GM12878 (cell line): ENCODE results near the gene PRCD. TPM values are rescaled to one million over a fixed set of nuclear protein-coding genes. Genes with fewer than 3 reads are reported as not detected.

Source experiments
- ATF2 ChIP-seq: IDR thresholded peaks from 2 replicates; pipeline ENCODE4 v1.6.1; 2012; ENCODE audit warnings: low read length, inconsistent platforms
- CBX3 ChIP-seq: fragments of 200-600 bp; sonication (generic); IDR thresholded peaks from 2 replicates; pipeline ENCODE4 v1.6.1; 2016; ENCODE audit warnings: low read depth, borderline replicate concordance
- CEBPB ChIP-seq, 2 experiments: fragments of 150-350 bp in 1 of 2; IDR thresholded peaks; 2 replicates each; pipeline ENCODE4 v1.6.1; 2012 to 2014; ENCODE audit warnings: low read depth in 2 of 2, low read length in 2 of 2, borderline replicate concordance in 1 of 2, inconsistent platforms in 1 of 2
- E4F1 ChIP-seq: fragments of 450-650 bp; IDR thresholded peaks from 2 replicates; pipeline ENCODE4 v1.6.1; 2018; ENCODE audit warnings: borderline replicate concordance, mild to moderate bottlenecking; ENCODE audit not compliant: partially characterized antibody
- PRDM15 ChIP-seq: fragments of 450-650 bp; formaldehyde crosslinking; IDR thresholded peaks from 2 replicates; pipeline ENCODE4 v1.4.0; 2020; ENCODE audit warnings: mild to moderate bottlenecking, moderate library complexity
- RCOR1 ChIP-seq: conservative IDR thresholded peaks from 2 replicates; pipeline ENCODE4 v1.6.1; 2012; ENCODE audit warnings: low read depth, low read length, improper control_type of control experiment
- REST ChIP-seq: IDR thresholded peaks from 2 replicates; pipeline ENCODE4 v1.6.1; 2012; ENCODE audit warnings: mild to moderate bottlenecking, low read depth, low read length
- RFX5 ChIP-seq: IDR thresholded peaks from 2 replicates; pipeline ENCODE4 v1.6.1; 2011; ENCODE audit warnings: low read depth, low read length, improper control_type of control experiment
- SMAD5 ChIP-seq: IDR thresholded peaks from 2 replicates; pipeline ENCODE4 v1.6.1; 2016; ENCODE audit warnings: antibody characterized with exemption, low read depth
- SUZ12 ChIP-seq: fragments of 200-600 bp; sonication (generic); IDR thresholded peaks from one replicate; pipeline ENCODE4 v1.6.1; 2018; ENCODE audit warnings: antibody characterized with exemption, mild to moderate bottlenecking; ENCODE audit not compliant: unreplicated experiment
- TCF12 ChIP-seq: IDR thresholded peaks from 2 replicates; pipeline ENCODE4 v1.6.1; 2011; ENCODE audit warnings: low read depth, mild to moderate bottlenecking, low read length
- USF2 ChIP-seq: IDR thresholded peaks from 2 replicates; pipeline ENCODE4 v1.6.1; 2011; ENCODE audit warnings: low read depth, low read length, improper control_type of control experiment, borderline replicate concordance
- ZBED1 ChIP-seq: IDR thresholded peaks from 2 replicates; pipeline ENCODE4 v1.6.1; 2016; ENCODE audit warnings: borderline replicate concordance
- ZNF217 ChIP-seq: fragments of 450-650 bp; IDR thresholded peaks from 2 replicates; pipeline ENCODE4 v1.6.1; 2017; ENCODE audit warnings: antibody characterized with exemption, mild to moderate bottlenecking
- ZNF24 ChIP-seq: fragments of 450-650 bp; IDR thresholded peaks from 2 replicates; pipeline ENCODE4 v1.6.1; 2017; ENCODE audit warnings: antibody characterized with exemption, mild to moderate bottlenecking
- ZNF384 ChIP-seq: IDR thresholded peaks from 2 replicates; pipeline ENCODE4 v1.6.1; 2012; ENCODE audit warnings: low read depth, mild to moderate bottlenecking, low read length, improper control_type of control experiment, borderline replicate concordance
- polyA plus RNA-seq, 11 experiments: library from polyadenylated mRNA; depleted of rRNA in 4 of 11; unstranded in 6 of 11; stranded (reverse) in 5 of 11; fragments of >200 nt; fragmentation: Nextera tagmentation in 4 of 11; fragmentation: Illumina TruSeq in 1 of 11; extraction: Ambion mirVana in 4 of 11; extraction: Trizol in 1 of 11; gene quantifications; 1 replicate in 1 of 11; 2 replicates in 10 of 11; pipeline versions ENCODE4 v1.2.1 to v1.2.3, GENCODE V29; 2011 to 2016; ENCODE audit warnings: inconsistent platforms in 2 of 11, missing spikeins in 2 of 11, low read depth in 1 of 11
- total RNA-seq, 4 experiments: library from RNA; depleted of rRNA in 3 of 4; stranded (reverse); fragments of >200 nt in 3 of 4; fragmentation: Illumina TruSeq in 1 of 4; extraction: Trizol in 1 of 4; gene quantifications; 2 replicates each; pipeline versions ENCODE4 v1.2.1 to v1.2.3, GENCODE V29; 2013 to 2021

The PRCD gene
- total and polyA plus RNA-seq, 10 of the 15 experiments (the other 5 are each of a cell fraction or from before 2014, with no cell fraction given), result 0.18 to 0.95 (median 0.34) TPM; not detected in 4

GRCh38 chr17:76557368-76558197, 17.7 kb downstream of the PRCD start (continued):
- TF ChIP-seq RCOR1 (peak; percentile 99), CEBPB (IDR thresholded peaks at IDR 0.05; ENCODE audit: borderline replicate concordance in 1 of 2, low read depth in 2 of 2, low read length in 2 of 2) (0 out of 4 replicates have a peak, but pooled peaks of 1 of the 2 experiments have one; percentile 5), ZNF24 (no peak), E4F1 (no peak), SMAD5 (peak; percentile 93), TCF12 (0 out of 2 replicates have a peak, but pooled peaks have one; percentile 13), CBX3 (no peak), PRDM15 (no peak; the same call in 1 of the 2 replicates), ZBED1 (peak; percentile 56; the same call in 1 of the 2 replicates), ZNF384 (no peak), SUZ12 (no peak), ATF2 (no peak; the same call in 1 of the 2 replicates), RFX5 (no peak), USF2 (no peak), REST (no peak), ZNF217 (no peak)
